Astrocyte (in vitro differentiated cells and primary cell): ENCODE data around the gene TMEM108. TPM values are rescaled to one million over a fixed set of nuclear protein-coding genes. Genes with fewer than 3 reads are reported as not detected.

Source experiments
- DNase-seq: peaks from one replicate; pipeline ENCODE4 v3.0.0-alpha.2; 2010; ENCODE audit warnings: low read depth
- FAIRE-seq: peaks from 2 replicates; lab custom pipeline; 2011; peaks lifted over from hg19 to GRCh38; lab: Jason Lieb, UNC
- H2AFZ ChIP-seq: 2 replicates; pipeline ENCODE4 v1.6.0; 2012; ENCODE audit warnings: low read depth, low read length, inconsistent platforms
- H3K27ac ChIP-seq: 2 replicates; pipeline ENCODE4 v1.5.1; 2011; ENCODE audit warnings: low read depth, low read length, inconsistent platforms
- H3K27me3 ChIP-seq: 2 replicates; pipeline ENCODE4 v1.6.0; 2011; ENCODE audit warnings: low read length, inconsistent platforms; ENCODE audit not compliant: insufficient read depth
- H3K36me3 ChIP-seq: 2 replicates; pipeline ENCODE4 v1.5.1; 2011; ENCODE audit warnings: low read length, inconsistent platforms; ENCODE audit not compliant: insufficient read depth
- H3K4me1 ChIP-seq: 2 replicates; pipeline ENCODE4 v1.5.1; 2011; ENCODE audit warnings: low read length, inconsistent platforms; ENCODE audit not compliant: insufficient read depth
- H3K4me2 ChIP-seq: 2 replicates; pipeline ENCODE4 v1.6.0; 2012; ENCODE audit warnings: low read length, inconsistent platforms
- H3K4me3 ChIP-seq: 2 replicates; pipeline ENCODE4 v1.5.1; 2011; ENCODE audit warnings: low read depth, mild to moderate bottlenecking, low read length, inconsistent platforms; ENCODE audit not compliant: insufficient read depth
- H3K79me2 ChIP-seq: 2 replicates; pipeline ENCODE4 v1.6.0; 2012; ENCODE audit warnings: mild to moderate bottlenecking, low read length, inconsistent platforms; ENCODE audit not compliant: insufficient read depth
- H3K9ac ChIP-seq: 2 replicates; pipeline ENCODE4 v1.6.0; 2012; ENCODE audit warnings: mild to moderate bottlenecking, low read length, inconsistent platforms
- H3K9me3 ChIP-seq: 2 replicates; pipeline ENCODE4 v1.5.1; 2012; ENCODE audit warnings: low read depth, mild to moderate bottlenecking, low read length, inconsistent platforms; ENCODE audit not compliant: insufficient read depth
- H4K20me1 ChIP-seq: 2 replicates; pipeline ENCODE4 v1.6.0; 2012; ENCODE audit warnings: low read length, inconsistent platforms; ENCODE audit not compliant: insufficient read depth
- H3K27ac Mint-ChIP-seq: one replicate; pipeline ENCODE4 v1.8.0; 2021; ENCODE audit warnings: mild to moderate bottlenecking, mixed read lengths; ENCODE audit not compliant: unreplicated experiment
- H3K27me3 Mint-ChIP-seq: one replicate; pipeline ENCODE4 v1.8.0; 2021; ENCODE audit warnings: low read depth, mixed read lengths; ENCODE audit not compliant: unreplicated experiment
- H3K36me3 Mint-ChIP-seq: one replicate; pipeline ENCODE4 v1.8.0; 2021; ENCODE audit warnings: low read depth, mixed read lengths; ENCODE audit not compliant: unreplicated experiment
- H3K4me1 Mint-ChIP-seq: one replicate; pipeline ENCODE4 v1.8.0; 2021; ENCODE audit warnings: low read depth, mixed read lengths; ENCODE audit not compliant: unreplicated experiment
- H3K4me3 Mint-ChIP-seq: one replicate; pipeline ENCODE4 v1.8.0; 2021; ENCODE audit warnings: mild to moderate bottlenecking, moderate library complexity, mixed read lengths; ENCODE audit not compliant: unreplicated experiment
- H3K9me3 Mint-ChIP-seq: one replicate; pipeline ENCODE4 v1.8.0; 2021; ENCODE audit warnings: mild to moderate bottlenecking, mixed read lengths; ENCODE audit not compliant: unreplicated experiment
- EZH2 ChIP-seq: IDR thresholded peaks from 2 replicates; pipeline ENCODE4 v1.6.1; 2012; ENCODE audit warnings: mild to moderate bottlenecking, low read length, inconsistent platforms; ENCODE audit not compliant: insufficient read depth
- total RNA-seq: library from RNA; stranded (reverse); gene quantifications from 2 replicates; pipeline ENCODE4 v1.2.1, GENCODE V29; 2021
- TF ChIP-seq, protein P1 (sequence below): IDR thresholded peaks from 2 replicates; pipeline ENCODE4 v1.5.1; 2011; ENCODE audit warnings: low read depth, mild to moderate bottlenecking, inconsistent platforms, low read length, moderate library complexity; ENCODE audit not compliant: insufficient read depth

TMEM108 gene
- total RNA-seq, 1 donor from 2014 or later: 5.6 TPM

DNA sequence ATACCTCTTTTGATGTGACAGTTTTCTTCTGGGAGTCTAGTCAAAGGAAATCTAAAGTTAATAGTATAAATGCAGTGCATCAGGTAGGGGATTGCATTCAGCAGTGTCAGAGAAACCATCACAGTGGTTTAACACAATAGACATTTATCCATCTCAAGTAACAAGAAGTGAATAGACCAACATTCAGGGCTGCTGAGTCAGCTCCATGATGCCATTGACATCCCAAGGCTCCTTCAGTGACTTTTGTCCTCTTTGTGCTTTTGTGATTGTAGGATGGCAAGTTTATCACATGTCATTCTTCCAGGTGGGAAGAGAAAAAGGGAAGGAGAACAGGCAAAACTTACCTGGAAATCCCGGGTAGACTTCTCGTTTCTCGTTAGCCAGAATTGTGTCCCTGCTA is 158.3 kb downstream of the TMEM108 start:
- TF ChIP-seq, protein P1, sequence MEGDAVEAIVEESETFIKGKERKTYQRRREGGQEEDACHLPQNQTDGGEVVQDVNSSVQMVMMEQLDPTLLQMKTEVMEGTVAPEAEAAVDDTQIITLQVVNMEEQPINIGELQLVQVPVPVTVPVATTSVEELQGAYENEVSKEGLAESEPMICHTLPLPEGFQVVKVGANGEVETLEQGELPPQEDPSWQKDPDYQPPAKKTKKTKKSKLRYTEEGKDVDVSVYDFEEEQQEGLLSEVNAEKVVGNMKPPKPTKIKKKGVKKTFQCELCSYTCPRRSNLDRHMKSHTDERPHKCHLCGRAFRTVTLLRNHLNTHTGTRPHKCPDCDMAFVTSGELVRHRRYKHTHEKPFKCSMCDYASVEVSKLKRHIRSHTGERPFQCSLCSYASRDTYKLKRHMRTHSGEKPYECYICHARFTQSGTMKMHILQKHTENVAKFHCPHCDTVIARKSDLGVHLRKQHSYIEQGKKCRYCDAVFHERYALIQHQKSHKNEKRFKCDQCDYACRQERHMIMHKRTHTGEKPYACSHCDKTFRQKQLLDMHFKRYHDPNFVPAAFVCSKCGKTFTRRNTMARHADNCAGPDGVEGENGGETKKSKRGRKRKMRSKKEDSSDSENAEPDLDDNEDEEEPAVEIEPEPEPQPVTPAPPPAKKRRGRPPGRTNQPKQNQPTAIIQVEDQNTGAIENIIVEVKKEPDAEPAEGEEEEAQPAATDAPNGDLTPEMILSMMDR: no peak
- TF ChIP-seq EZH2: no peak
- FAIRE-seq (no peak), DNase-seq (no peak)
- no peaks in the 10 kb centered on the region for H3K9me3 ChIP-seq
- H3K27me3 Mint-ChIP-seq: no peaks in the 10 kb centered on the region
- no peaks in the 10 kb centered on the region for H3K36me3 Mint-ChIP-seq
- H3K4me1 Mint-ChIP-seq: peaks cover 16% of the 10 kb centered on the region
- no peaks in the 10 kb centered on the region for H3K36me3 ChIP-seq
- H3K9me3 Mint-ChIP-seq: peaks cover 5% of the 10 kb centered on the region
- no peak overlapping the region for H3K27ac Mint-ChIP-seq
- H3K9ac ChIP-seq: no peak overlapping the region
- no peak overlapping the region for H3K4me3 Mint-ChIP-seq
- no peaks in the 10 kb centered on the region for H3K79me2 ChIP-seq
- peaks cover 6% of the 10 kb centered on the region for H3K4me1 ChIP-seq
- H2AFZ ChIP-seq: no peak overlapping the region
- H3K27me3 ChIP-seq: no peaks in the 10 kb centered on the region
- H3K4me3 ChIP-seq: no peak overlapping the region
- H4K20me1 ChIP-seq: no peaks in the 10 kb centered on the region
- H3K4me2 ChIP-seq: no peak overlapping the region
- no peak overlapping the region for H3K27ac ChIP-seq

DNA sequence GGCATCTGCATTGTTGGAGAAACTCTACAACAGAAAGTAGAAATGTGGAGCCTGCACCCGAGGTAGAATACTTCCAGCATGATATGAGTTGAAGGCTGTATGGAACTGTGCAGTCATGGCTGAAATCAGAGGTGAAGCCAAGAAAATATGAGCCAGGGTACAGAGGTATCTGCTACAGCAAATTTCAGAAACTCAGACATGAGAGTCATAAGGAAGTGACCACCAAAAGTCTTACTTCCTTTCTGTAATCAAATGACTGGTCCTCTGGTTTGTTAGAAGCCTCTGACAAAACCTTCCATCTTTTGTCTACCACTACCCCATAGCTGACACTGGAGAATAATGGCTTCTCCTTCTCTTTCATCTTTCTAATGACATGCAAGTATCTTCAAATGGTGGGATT is 159.4 kb downstream of the TMEM108 start:
- no peaks in the 10 kb centered on the region for H4K20me1 ChIP-seq
- H3K36me3 Mint-ChIP-seq: no peaks in the 10 kb centered on the region
- no peaks in the 10 kb centered on the region for H3K79me2 ChIP-seq
- no peak overlapping the region for H3K9ac ChIP-seq
- H3K4me1 Mint-ChIP-seq: peaks cover 8% of the 10 kb centered on the region
- no peaks in the 10 kb centered on the region for H3K27me3 ChIP-seq
- TF ChIP-seq, protein P1: no peak
- TF ChIP-seq EZH2: no peak
- H3K4me1 ChIP-seq: peaks cover 3% of the 10 kb centered on the region
- H3K27ac Mint-ChIP-seq: no peak overlapping the region
- no peaks in the 10 kb centered on the region for H3K36me3 ChIP-seq
- no peak overlapping the region for H3K4me3 ChIP-seq
- H3K27me3 Mint-ChIP-seq: no peaks in the 10 kb centered on the region
- no peak overlapping the region for H3K4me3 Mint-ChIP-seq
- FAIRE-seq (no peak), DNase-seq (no peak)
- H3K9me3 ChIP-seq: no peaks in the 10 kb centered on the region
- no peak overlapping the region for H3K27ac ChIP-seq
- H2AFZ ChIP-seq: no peak overlapping the region
- H3K9me3 Mint-ChIP-seq: peaks cover 8% of the 10 kb centered on the region
- H3K4me2 ChIP-seq: no peak overlapping the region

DNA sequence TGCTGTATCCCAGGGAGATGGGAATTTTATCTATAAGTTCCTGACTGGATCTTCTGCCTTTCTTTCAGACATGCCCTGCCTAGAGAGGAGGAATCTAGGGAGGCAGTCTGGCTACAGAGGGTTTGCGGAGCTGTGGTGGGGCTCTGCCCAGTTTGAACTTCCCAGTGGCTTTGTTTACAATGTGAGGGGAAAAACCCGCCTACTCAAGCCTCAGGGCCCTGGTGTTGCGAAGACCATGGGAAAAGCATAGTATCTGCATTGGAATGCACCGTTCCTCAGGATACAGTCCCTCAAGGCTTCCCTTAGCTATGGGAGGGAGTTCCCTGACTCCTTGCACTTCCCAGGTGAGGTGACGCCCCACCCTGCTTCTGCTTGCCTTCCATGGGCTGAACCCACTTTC is 168.7 kb downstream of the TMEM108 start:
- H3K4me2 ChIP-seq: no peak overlapping the region
- DNase-seq: no peak

More for the DNA sequence above, 168.7 kb downstream of the TMEM108 start:
- Histone ChIP-seq H3K27me3 (no peaks in the 10 kb centered on the region), H3K9me3 (no peaks in the 10 kb centered on the region), H3K4me3 (no peak overlapping the region), H3K9ac (no peak overlapping the region), H3K79me2 (no peaks in the 10 kb centered on the region), H4K20me1 (no peaks in the 10 kb centered on the region), H3K36me3 (no peaks in the 10 kb centered on the region), H3K4me1 (peaks cover 7% of the 10 kb centered on the region), H2AFZ (no peak overlapping the region), H3K27ac (no peak overlapping the region)
- H3K36me3 Mint-ChIP-seq: peaks cover 2% of the 10 kb centered on the region
- no peak overlapping the region for H3K27ac Mint-ChIP-seq
- peaks cover 7% of the 10 kb centered on the region for H3K9me3 Mint-ChIP-seq
- no peaks in the 10 kb centered on the region for H3K27me3 Mint-ChIP-seq
- no peak for TF ChIP-seq EZH2
- TF ChIP-seq, protein P1: no peak
- no peak for FAIRE-seq
- no peak overlapping the region for H3K4me3 Mint-ChIP-seq
- H3K4me1 Mint-ChIP-seq: peaks cover 11% of the 10 kb centered on the region
